ENCODE results near the gene MACROH2A1. TPM values are rescaled to one million over a fixed set of nuclear protein-coding genes. Genes with fewer than 3 reads are reported as not detected.

The MACROH2A1 gene
- total RNA-seq, 6 donors from 2014 or later = 232 to 690 (median 355) TPM

GRCh38 chr5:135315386-135315785, 83.6 kb downstream of the MACROH2A1 start:
- Histone ChIP-seq H3K4me1 (no peaks in the 10 kb centered on the region), H3K27me3 (no peaks in the 10 kb centered on the region), H3K9me3 (no peaks in the 10 kb centered on the region), H3K27ac (no peak overlapping the region), H3K36me3 (no peaks in the 10 kb centered on the region), H3K4me3 (no peak overlapping the region)
- no peak for TF ChIP-seq POLR2AphosphoS5 (IDR thresholded peaks at IDR 0.05)
- no peak for TF ChIP-seq CTCF (IDR thresholded peaks at IDR 0.05)
- no peak for TF ChIP-seq EP300 (IDR thresholded peaks at IDR 0.05)
- no peak for TF ChIP-seq POLR2A (IDR thresholded peaks at IDR 0.05)
- 69% methylated on average over 2 of the region's 2 CpGs for WGBS, 2 donors
- ATAC-seq (ENCODE audit: low FRiP score in 2 of 2) (no peak), DNase-seq (no peak)

- WGBS, 2 donors = 78 to 81% methylated on average over 2 of the region's 2 CpGs
- DNase-seq = no peak
Measured at GRCh38 chr5:135313946-135314345, 85.1 kb downstream of the MACROH2A1 start.

GRCh38 chr5:135313405-135313804, 85.6 kb downstream of the MACROH2A1 start:
- ATAC-seq (ENCODE audit: low FRiP score in 2 of 2) (no peak), DNase-seq (no peak)
- WGBS, 2 donors = 86 to 93% methylated on average over 3 to 4 of the region's 4 CpGs

More at GRCh38 chr5:135313946-135314345, 85.1 kb downstream of the MACROH2A1 start:
- no peak overlapping the region for H3K4me3 ChIP-seq
- no peak for ATAC-seq (ENCODE audit: low FRiP score in 2 of 2)
- TF ChIP-seq EP300 (IDR thresholded peaks at IDR 0.05) (no peak), POLR2A (IDR thresholded peaks at IDR 0.05) (no peak), POLR2AphosphoS5 (IDR thresholded peaks at IDR 0.05) (no peak), CTCF (IDR thresholded peaks at IDR 0.05) (no peak)
- no peak overlapping the region for H3K27ac ChIP-seq
- no peaks in the 10 kb centered on the region for H3K27me3 ChIP-seq
- H3K4me1 ChIP-seq = no peaks in the 10 kb centered on the region
- no peaks in the 10 kb centered on the region for H3K36me3 ChIP-seq
- no peaks in the 10 kb centered on the region for H3K9me3 ChIP-seq

GRCh38 chr5:135312255-135312935, 86.6 kb downstream of the MACROH2A1 start:
- no peak for DNase-seq

More at GRCh38 chr5:135313405-135313804, 85.6 kb downstream of the MACROH2A1 start:
- H3K27ac ChIP-seq = no peak overlapping the region
- no peaks in the 10 kb centered on the region for H3K9me3 ChIP-seq
- TF ChIP-seq POLR2A (IDR thresholded peaks at IDR 0.05) (no peak), CTCF (IDR thresholded peaks at IDR 0.05) (no peak), POLR2AphosphoS5 (IDR thresholded peaks at IDR 0.05) (no peak), EP300 (IDR thresholded peaks at IDR 0.05) (no peak)
- no peaks in the 10 kb centered on the region for H3K36me3 ChIP-seq
- no peaks in the 10 kb centered on the region for H3K27me3 ChIP-seq
- H3K4me3 ChIP-seq = no peak overlapping the region
- H3K4me1 ChIP-seq = no peaks in the 10 kb centered on the region

More at GRCh38 chr5:135312255-135312935, 86.6 kb downstream of the MACROH2A1 start:
- TF ChIP-seq POLR2AphosphoS5 (IDR thresholded peaks at IDR 0.05) (no peak), POLR2A (IDR thresholded peaks at IDR 0.05) (no peak), EP300 (IDR thresholded peaks at IDR 0.05) (no peak), CTCF (IDR thresholded peaks at IDR 0.05) (no peak)
- 97 to 99% methylated on average over 10 of the region's 10 CpGs for WGBS, 2 donors
- no peaks in the 10 kb centered on the region for H3K9me3 ChIP-seq
- H3K27me3 ChIP-seq = no peaks in the 10 kb centered on the region
- no peak for ATAC-seq (ENCODE audit: low FRiP score in 2 of 2)
- H3K36me3 ChIP-seq = no peaks in the 10 kb centered on the region
- H3K4me3 ChIP-seq = no peak overlapping the region
- H3K27ac ChIP-seq = no peak overlapping the region
- H3K4me1 ChIP-seq = no peaks in the 10 kb centered on the region
